B cell (primary cell): ENCODE results near the gene PSMB3. TPM values are rescaled to one million over a fixed set of nuclear protein-coding genes. Genes with fewer than 3 reads are reported as not detected.
A peak's percentile ranks its signal among the peaks of the same experiment; 100 is the strongest.

Experiments
- ATAC-seq: fragments of 200-7000 bp; cut with Tn5 transposase; one replicate; pipeline ENCODE4 v1.10.0; 2021; ENCODE audit warnings: low read depth, mild to moderate bottlenecking, moderate number of reproducible peaks, moderate library complexity
- CTCF ChIA-PET: fragments of 350-600 bp; sonication (Branson Sonifier 250); formaldehyde crosslinking; loops from one replicate; lab custom pipeline; 2021; ENCODE audit warnings: antibody characterized with exemption, inconsistent platforms; lab: Charles Lee
- POLR2A ChIA-PET: fragments of 350-600 bp; sonication (Branson Sonifier 250); formaldehyde crosslinking; loops from one replicate; lab custom pipeline; 2021; ENCODE audit warnings: antibody characterized with exemption; lab: Charles Lee
- DNase-seq: peaks from one replicate; pipeline ENCODE4 v3.0.0; 2013
- H2AFZ ChIP-seq: 2 replicates; pipeline ENCODE4 v1.6.1; 2012; ENCODE audit warnings: mild to moderate bottlenecking, low read depth, low read length; ENCODE audit not compliant: insufficient read depth, poor library complexity, severe bottlenecking
- H3K27ac ChIP-seq, 2 donors: 1 replicate in 1 of 2; 2 replicates in 1 of 2; pipeline ENCODE4 v1.5.1; 2012 to 2013; ENCODE audit warnings: low read length in 2 of 2, mild to moderate bottlenecking in 2 of 2, moderate library complexity in 1 of 2
- H3K27me3 ChIP-seq, 4 experiments: fragments of 200-600 bp in 1 of 4; sonication (generic) in 1 of 4; replicated peaks in 1 of 4; 1 replicate in 2 of 4; 2 replicates in 2 of 4; pipeline versions ENCODE4 v1.6.1 to v1.7.0; 2013 to 2016; ENCODE audit warnings: low read length in 3 of 4, mild to moderate bottlenecking in 2 of 4, mixed read lengths in 1 of 4, moderate library complexity in 1 of 4; ENCODE audit not compliant: insufficient read depth in 4 of 4, control insufficient read depth in 3 of 4; ENCODE audit errors: control extremely low read depth in 1 of 4
- H3K36me3 ChIP-seq, 2 experiments: replicated peaks in 1 of 2; 1 replicate in 1 of 2; 2 replicates in 1 of 2; pipeline versions ENCODE4 v1.6.1 to v1.7.1; 2013; ENCODE audit warnings: low read length in 1 of 2; ENCODE audit not compliant: insufficient read depth in 2 of 2, control insufficient read depth in 1 of 2; ENCODE audit errors: control extremely low read depth in 1 of 2, extremely low read depth in 1 of 2
- H3K4me1 ChIP-seq, 2 donors: fragments of 200-600 bp in 1 of 2; sonication (generic) in 1 of 2; 1 replicate in 1 of 2; 2 replicates in 1 of 2; pipeline versions ENCODE4 v1.5.1 to v1.6.1; 2013 to 2017; ENCODE audit warnings: low read length in 2 of 2; ENCODE audit not compliant: control insufficient read depth in 2 of 2, insufficient read depth in 2 of 2
- H3K4me2 ChIP-seq: replicated peaks from 2 replicates; pipeline ENCODE3; 2012; ENCODE audit warnings: mild to moderate bottlenecking, low read depth, low read length; ENCODE audit not compliant: poor library complexity, severe bottlenecking
- H3K4me3 ChIP-seq, 5 experiments: fragments of 200-600 bp in 1 of 5; sonication (generic) in 1 of 5; 1 replicate in 3 of 5; 2 replicates in 2 of 5; pipeline versions ENCODE4 v1.5.1 to v1.7.0; 2011 to 2016; ENCODE audit warnings: low read length in 4 of 5, mild to moderate bottlenecking in 4 of 5, low read depth in 2 of 5, control low read depth in 1 of 5, moderate library complexity in 1 of 5; ENCODE audit not compliant: insufficient read depth in 1 of 5; ENCODE audit errors: control extremely low read depth in 1 of 5, extremely low read depth in 1 of 5
- H3K79me2 ChIP-seq: fragments of 200-600 bp; sonication (generic); one replicate; pipeline ENCODE4 v1.6.0; 2016; ENCODE audit warnings: low read length; ENCODE audit not compliant: control insufficient read depth, insufficient read depth
- H3K9ac ChIP-seq: fragments of 200-600 bp; sonication (generic); 2 replicates; pipeline ENCODE4 v1.6.1; 2017; ENCODE audit warnings: mild to moderate bottlenecking, low read length, moderate library complexity
- H3K9me3 ChIP-seq, 3 donors: one replicate each; pipeline versions ENCODE4 v1.6.1 to v1.7.1; 2013; ENCODE audit warnings: low read length in 2 of 3; ENCODE audit not compliant: control insufficient read depth in 2 of 3, insufficient read depth in 1 of 3; ENCODE audit errors: control extremely low read depth in 1 of 3
- H4K20me1 ChIP-seq: 2 replicates; pipeline ENCODE4 v1.6.0; 2012; ENCODE audit warnings: mild to moderate bottlenecking, low read length; ENCODE audit not compliant: insufficient read depth, control insufficient read depth, poor library complexity, severe bottlenecking
- H3K27ac Mint-ChIP-seq: one replicate; pipeline ENCODE4 v1.8.0; 2021; ENCODE audit warnings: mixed read lengths
- H3K27me3 Mint-ChIP-seq: one replicate; pipeline ENCODE4 v1.8.0; 2021; ENCODE audit warnings: mixed read lengths
- H3K4me1 Mint-ChIP-seq: one replicate; pipeline ENCODE4 v1.8.0; 2021; ENCODE audit warnings: mixed read lengths
- H3K4me3 Mint-ChIP-seq: one replicate; pipeline ENCODE4 v1.8.0; 2021; ENCODE audit warnings: mixed read lengths
- H3K9me3 Mint-ChIP-seq: one replicate; pipeline ENCODE4 v1.8.0; 2022; ENCODE audit warnings: mixed read lengths; ENCODE audit not compliant: insufficient read depth
- EZH2 ChIP-seq: IDR thresholded peaks from 2 replicates; pipeline ENCODE4 v1.6.1; 2012; ENCODE audit warnings: borderline replicate concordance, low read depth, mild to moderate bottlenecking, moderate library complexity, low read length; ENCODE audit not compliant: insufficient read depth, poor library complexity, severe bottlenecking
- WGBS: methylation state at CpG from one replicate; pipeline ENCODE4 v1.1.5; 2013; ENCODE audit warnings: missing lambda C conversion rate; ENCODE audit not compliant: insufficient coverage; 5-methylcytosine and 5-hydroxymethylcytosine counted together
- intact Hi-C: fragments of 100-400 bp; cut with micrococcal nuclease; formaldehyde crosslinking; loops from one replicate; pipeline ENCODE4 v1.10.0; 2022
- polyA plus RNA-seq: library from polyadenylated mRNA; depleted of rRNA; stranded (reverse); fragments of >200 nt; gene quantifications from 2 replicates; pipeline ENCODE4 v1.2.3, GENCODE V29; 2012
- total RNA-seq, 2 donors: library from RNA; stranded (reverse); fragments of 120-200 nt in 1 of 2; gene quantifications; 1 replicate in 1 of 2; 2 replicates in 1 of 2; pipeline versions ENCODE4 v1.2.3 to v1.2.4, GENCODE V29; 2013 to 2022
- TF ChIP-seq, protein P1 (sequence below): fragments of 200-600 bp; IDR thresholded peaks from one replicate; pipeline ENCODE4 v1.8.0; 2022; ENCODE audit warnings: antibody characterized with exemption, mild to moderate bottlenecking

Gene PSMB3
- total and polyA plus RNA-seq, 2 donors (not counting 1 experiment from before 2014, with no cell fraction given) = 109 to 184 TPM

DNA sequence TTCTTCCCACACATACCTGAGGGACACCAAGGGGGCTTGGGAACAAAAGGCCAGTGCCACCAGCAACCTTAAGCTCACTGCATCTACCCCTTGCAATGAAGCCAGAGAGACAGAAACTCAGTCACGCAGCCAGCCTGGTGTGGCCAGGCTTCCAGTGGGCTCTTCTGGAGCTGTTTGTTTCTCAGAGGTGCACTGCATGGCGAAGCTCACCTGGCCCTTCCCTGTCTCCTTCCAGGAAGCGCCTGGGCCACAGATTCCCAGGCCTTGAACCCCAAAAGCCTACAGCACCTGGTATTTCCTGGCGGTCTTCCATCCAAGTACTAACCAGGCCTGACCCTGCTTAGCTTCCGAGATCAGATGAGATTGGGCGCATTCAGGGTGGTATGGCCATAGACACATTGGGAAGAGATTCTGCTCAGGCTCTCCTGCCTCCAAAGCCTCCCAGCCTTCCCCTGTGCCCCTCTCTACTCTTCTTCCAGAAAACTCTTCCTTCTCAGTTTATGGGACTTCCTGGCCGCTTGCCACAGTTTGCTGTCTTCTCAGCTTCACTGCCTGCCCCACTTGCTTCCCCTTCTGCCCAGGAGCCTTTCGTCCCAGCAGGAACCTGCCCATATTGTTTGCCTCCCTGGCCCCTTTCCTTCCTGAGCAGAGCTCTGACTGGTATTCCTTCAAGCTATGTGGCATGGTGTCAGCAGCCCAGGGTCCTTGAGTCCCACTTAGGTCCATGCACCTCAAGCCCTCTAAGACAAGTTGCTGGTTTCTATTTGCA, 20.8 kb upstream of the PSMB3 start:
- Mint-ChIP-seq H3K4me1 (peaks cover 56% of the 10 kb centered on the region), H3K27me3 (no peaks in the 10 kb centered on the region), H3K4me3 (peak overlapping the region; percentile 87), H3K27ac (peak overlapping the region; percentile 75), H3K9me3 (no peaks in the 10 kb centered on the region)
- H4K20me1 ChIP-seq = peaks cover 7% of the 10 kb centered on the region
- H2AFZ ChIP-seq = no peak overlapping the region
- ChIA-PET CTCF (interaction anchor here (0.6 to 6.4 kb wide), 10 partner anchors 10 to 239 kb away, joined by 3 to 54 read pairs (median 4); partner anchors contain the start of genes EPOP and PSMB3), POLR2A (interaction anchor here (0.6 to 1.3 kb wide), 4 partner anchors 11 to 173 kb away, joined by 3 to 11 read pairs (median 3); partner anchors contain the start of gene MLLT6)
- no peaks in the 10 kb centered on the region for H3K79me2 ChIP-seq
- H3K36me3 ChIP-seq = peaks cover 0 to 2% of the 10 kb centered on the region in 2 experiments
- H3K27me3 ChIP-seq = no peaks in the 10 kb centered on the region
- no peak for TF ChIP-seq EZH2
- TF ChIP-seq, protein P1, sequence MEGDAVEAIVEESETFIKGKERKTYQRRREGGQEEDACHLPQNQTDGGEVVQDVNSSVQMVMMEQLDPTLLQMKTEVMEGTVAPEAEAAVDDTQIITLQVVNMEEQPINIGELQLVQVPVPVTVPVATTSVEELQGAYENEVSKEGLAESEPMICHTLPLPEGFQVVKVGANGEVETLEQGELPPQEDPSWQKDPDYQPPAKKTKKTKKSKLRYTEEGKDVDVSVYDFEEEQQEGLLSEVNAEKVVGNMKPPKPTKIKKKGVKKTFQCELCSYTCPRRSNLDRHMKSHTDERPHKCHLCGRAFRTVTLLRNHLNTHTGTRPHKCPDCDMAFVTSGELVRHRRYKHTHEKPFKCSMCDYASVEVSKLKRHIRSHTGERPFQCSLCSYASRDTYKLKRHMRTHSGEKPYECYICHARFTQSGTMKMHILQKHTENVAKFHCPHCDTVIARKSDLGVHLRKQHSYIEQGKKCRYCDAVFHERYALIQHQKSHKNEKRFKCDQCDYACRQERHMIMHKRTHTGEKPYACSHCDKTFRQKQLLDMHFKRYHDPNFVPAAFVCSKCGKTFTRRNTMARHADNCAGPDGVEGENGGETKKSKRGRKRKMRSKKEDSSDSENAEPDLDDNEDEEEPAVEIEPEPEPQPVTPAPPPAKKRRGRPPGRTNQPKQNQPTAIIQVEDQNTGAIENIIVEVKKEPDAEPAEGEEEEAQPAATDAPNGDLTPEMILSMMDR = no peak
- ATAC-seq (no peak), DNase-seq (no peak)
- H3K4me1 ChIP-seq = peaks cover 32 to 57% of the 10 kb centered on the region in 2 donors
- intact Hi-C loops = no loop called here
- H3K9me3 ChIP-seq = peaks cover 0 to 13% (median 0%) of the 10 kb centered on the region in 3 donors
- 84% methylated on average over 8 of the region's 8 CpGs for WGBS
- no peak overlapping the region for H3K9ac ChIP-seq
- no peak overlapping the region for H3K4me3 ChIP-seq
- H3K4me2 ChIP-seq = peak overlapping the region; percentile 93
- peak overlapping the region in 1 of 2 donors; percentile 79 for H3K27ac ChIP-seq
